Coronary artery (tissue), 2 donors: ENCODE results near the gene GRIA4.

ENCODE experiments used
- DNase-seq: peaks from one replicate; pipeline ENCODE4 v3.0.0-alpha.2; 2017; ENCODE audit warnings: low spot score
- H3K27ac ChIP-seq, 2 donors: fragments of 200-600 bp; sonication (generic); one replicate each; pipeline ENCODE4 v1.5.1; 2016 to 2019
- H3K4me3 ChIP-seq: fragments of 200-600 bp; sonication (generic); 2 replicates; pipeline ENCODE4 v1.5.1; 2016; ENCODE audit warnings: mild to moderate bottlenecking, moderate library complexity
- CTCF ChIP-seq: fragments of 200-600 bp; sonication (generic); IDR thresholded peaks from one replicate; pipeline ENCODE4 v1.5.1; 2019; ENCODE audit warnings: antibody characterized with exemption

The GRIA4 gene

DNA sequence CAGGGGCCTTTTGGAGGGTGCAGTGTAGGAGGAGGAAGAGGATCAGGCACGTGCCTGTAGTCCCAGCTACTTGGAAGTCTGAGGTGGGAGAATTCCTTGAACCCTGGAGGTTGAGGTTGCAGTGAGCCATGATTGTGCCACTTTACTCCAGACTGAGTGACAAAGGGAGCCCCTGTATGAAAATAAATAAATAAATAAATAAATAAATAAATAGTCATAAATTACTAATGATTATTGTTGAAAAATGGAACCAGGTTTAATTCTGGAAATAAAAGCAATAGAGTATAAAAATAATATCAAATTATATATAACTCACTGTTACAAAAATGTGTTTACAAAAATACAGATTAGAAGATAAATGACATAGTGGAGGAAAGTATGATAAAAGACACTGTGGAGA, 37.9 kb downstream of the GRIA4 start:
- no peak overlapping the region for H3K4me3 ChIP-seq
- H3K27ac ChIP-seq, result no peak overlapping the region
- TF ChIP-seq CTCF, result no peak
- no peak for DNase-seq

DNA sequence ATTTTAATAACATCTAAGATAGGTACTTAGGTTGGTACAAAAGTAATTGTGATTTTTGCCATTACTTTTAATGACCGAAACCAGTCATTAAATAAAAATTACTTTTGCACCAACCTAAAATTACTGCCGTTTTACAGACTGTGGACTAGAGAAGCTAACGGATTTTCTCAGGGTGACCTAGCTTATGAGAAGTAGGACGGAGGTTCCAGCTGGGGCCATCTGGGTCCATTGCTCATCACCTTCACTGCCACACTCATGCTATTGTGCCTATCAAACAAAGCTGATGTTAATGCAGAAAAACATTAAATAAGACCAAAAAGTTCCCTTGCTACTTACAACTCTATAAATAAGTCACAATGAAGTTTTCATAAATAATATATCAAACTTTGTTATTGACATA, 38.9 kb downstream of the GRIA4 start:
- Histone ChIP-seq H3K27ac (no peak overlapping the region), H3K4me3 (no peak overlapping the region)
- TF ChIP-seq CTCF, result no peak
- DNase-seq, result no peak

DNA sequence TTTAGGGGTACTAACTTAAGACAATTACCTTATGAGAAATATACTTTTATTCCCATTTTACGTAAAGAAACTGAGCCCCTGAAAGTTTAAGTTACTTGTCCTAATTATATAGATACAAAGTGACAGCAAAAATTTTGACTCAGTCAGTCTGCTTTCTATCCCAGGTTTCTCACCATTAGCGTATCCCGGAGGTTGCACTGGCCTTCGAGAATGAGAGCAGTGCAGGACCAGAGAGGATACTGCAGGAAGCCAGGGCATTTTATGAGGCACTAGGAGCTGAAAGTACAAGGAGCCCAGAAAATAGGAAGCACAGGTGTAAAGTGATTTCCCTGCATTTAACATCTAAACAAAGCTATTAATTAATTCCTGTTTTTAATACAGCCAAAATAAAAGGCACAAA, 55.4 kb downstream of the GRIA4 start:
- no peak for DNase-seq
- TF ChIP-seq CTCF, result no peak
- H3K4me3 ChIP-seq, result no peak overlapping the region
- H3K27ac ChIP-seq, result no peak overlapping the region

DNA sequence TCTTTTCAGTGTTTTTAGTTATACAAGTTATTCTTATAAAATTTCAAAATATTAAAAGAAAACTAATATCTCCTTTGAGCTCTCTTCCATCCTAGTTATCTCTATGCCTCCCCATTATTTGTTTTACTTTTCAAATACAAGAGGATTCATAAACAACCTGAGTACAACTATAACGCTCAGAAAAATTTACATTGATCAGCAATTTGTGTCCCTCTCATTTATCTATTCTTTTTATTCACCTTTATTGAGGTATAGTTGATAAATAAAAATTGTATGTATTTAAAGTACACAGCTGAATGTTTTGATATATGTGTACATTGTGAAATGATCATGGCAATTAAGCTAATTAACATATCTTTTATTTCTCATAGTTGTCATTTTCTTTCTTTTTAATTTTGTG, 57.6 kb downstream of the GRIA4 start:
- Histone ChIP-seq H3K27ac (no peak overlapping the region), H3K4me3 (no peak overlapping the region)
- no peak for TF ChIP-seq CTCF
- no peak for DNase-seq

DNA sequence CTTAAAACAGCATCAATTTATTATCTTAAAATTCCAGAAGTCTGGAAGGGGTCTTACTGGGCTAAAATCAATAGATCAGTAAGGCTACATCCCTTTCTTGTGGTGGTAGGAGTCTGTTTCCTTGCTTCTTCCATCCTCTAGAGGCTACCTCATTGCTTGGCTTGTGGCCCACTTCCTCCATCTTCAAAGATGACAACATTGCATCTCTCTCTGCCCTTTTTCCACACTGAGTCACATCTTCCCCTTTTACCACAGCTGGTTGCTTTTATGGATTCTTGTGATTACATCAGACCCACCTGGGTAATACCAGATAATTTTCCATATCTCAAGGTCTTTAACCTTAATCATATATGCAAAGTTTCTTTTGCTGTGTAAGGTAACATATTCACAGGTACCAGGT, 60.9 kb downstream of the GRIA4 start:
- DNase-seq, result no peak
- H3K27ac ChIP-seq, result no peak overlapping the region
- H3K4me3 ChIP-seq, result no peak overlapping the region
- TF ChIP-seq CTCF, result no peak

DNA sequence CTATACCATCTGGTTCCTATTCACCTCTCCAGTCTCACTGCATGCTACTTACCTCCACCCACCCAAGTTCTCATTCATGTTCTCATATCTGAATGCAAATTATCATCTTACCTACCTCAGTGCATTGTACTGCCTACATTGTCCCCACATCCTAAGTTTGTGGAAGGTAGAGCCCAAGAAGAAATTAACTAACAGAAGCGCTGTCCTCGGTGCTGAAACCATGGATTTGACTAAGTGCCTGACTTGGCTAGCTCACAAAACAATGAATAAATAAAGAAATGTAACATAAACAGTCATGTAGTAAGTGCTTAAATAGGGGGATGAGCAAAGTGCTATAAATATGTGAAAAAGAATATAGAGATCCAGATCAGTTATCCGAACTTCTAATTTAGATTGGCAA, 63.2 kb downstream of the GRIA4 start:
- no peak for TF ChIP-seq CTCF
- no peak overlapping the region for H3K4me3 ChIP-seq
- no peak for DNase-seq
- H3K27ac ChIP-seq, result no peak overlapping the region

DNA sequence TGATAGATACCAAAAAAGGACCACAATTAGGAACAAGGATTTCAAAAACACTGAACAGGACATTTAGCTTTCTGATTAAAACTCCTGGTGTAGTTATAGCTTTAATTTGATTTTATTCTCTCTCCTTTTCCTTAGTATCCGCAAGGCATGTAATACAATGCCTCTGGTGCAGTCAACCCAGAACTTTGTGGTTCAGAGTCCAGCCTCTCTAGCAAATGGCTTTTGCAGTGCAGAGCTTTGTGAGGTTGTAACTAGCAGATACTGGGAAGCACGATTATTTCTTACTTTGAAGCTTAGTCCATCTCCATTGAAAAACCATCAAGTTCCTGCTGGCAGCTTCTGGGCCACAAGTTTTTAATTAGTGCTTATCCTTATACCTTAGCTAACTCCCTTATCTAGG, 79.8 kb downstream of the GRIA4 start:
- no peak overlapping the region for H3K4me3 ChIP-seq
- DNase-seq, result no peak
- TF ChIP-seq CTCF, result no peak
- H3K27ac ChIP-seq, result no peak overlapping the region
